ENCODE data around the gene MYOCD. TPM values are rescaled to one million over a fixed set of nuclear protein-coding genes. Genes with fewer than 3 reads are reported as not detected.
"Not testable (repeated sequence)": the region's sequence is repeated elsewhere in the genome, so short reads cannot be mapped to it uniquely, and the experiment has no call there.

MYOCD gene
- total and polyA plus RNA-seq, 4 donors: 24.8 to 251 (median 61.4) TPM

DNA sequence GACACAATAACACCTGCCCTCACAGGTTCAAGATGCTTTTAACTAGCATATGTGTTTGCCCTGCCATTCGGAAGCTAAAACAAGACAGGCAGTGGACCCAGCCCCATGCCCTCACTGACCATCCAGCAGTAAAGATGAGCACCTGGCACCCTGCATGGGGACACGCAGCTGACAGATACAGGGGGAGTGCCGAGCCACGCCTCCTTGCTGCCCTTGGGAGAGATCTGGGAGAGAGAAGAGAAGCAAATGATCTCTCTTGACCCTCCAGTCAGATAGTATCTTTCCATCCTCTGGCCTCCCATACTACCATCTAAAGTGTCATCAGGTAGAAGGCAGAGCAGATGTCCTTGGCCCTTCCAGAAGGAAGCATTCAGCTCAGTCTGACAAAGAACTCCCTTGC is 40.6 kb upstream of the MYOCD start:
- DNase-seq: no peak
- H3K4me1 ChIP-seq (ENCODE audit: control insufficient read depth in 1 of 2, insufficient read depth in 2 of 2, low read length in 2 of 2): peaks cover 3 to 4% of the 10 kb centered on the region in 2 donors
- peak overlapping the region in 1 of 2 donors; percentile 39 for H3K27ac ChIP-seq (ENCODE audit: low read depth in 1 of 2, low read length in 2 of 2)
- H3K9me3 ChIP-seq (ENCODE audit: control insufficient read depth, low read length): no peaks in the 10 kb centered on the region
- 94 to 96% methylated on average over 4 of the region's 4 CpGs for WGBS, 2 donors
- H3K36me3 ChIP-seq (ENCODE audit: control insufficient read depth in 1 of 2, insufficient read depth in 2 of 2, low read length in 1 of 2): no peaks in the 10 kb centered on the region
- no peak for ATAC-seq (ENCODE audit: low FRiP score)
- intact Hi-C loops (cut with DNase I): loop anchor here (5.0 kb wide), 2 partner anchors 42 to 73 kb away; partner anchors contain the start of gene MYOCD (in 1 of the 2)
- no peak overlapping the region for H3K4me3 ChIP-seq (ENCODE audit: low read length in 2 of 2)
- no peaks in the 10 kb centered on the region for H3K27me3 ChIP-seq (ENCODE audit: control insufficient read depth in 1 of 2, insufficient read depth in 2 of 2, low read length in 1 of 2)

DNA sequence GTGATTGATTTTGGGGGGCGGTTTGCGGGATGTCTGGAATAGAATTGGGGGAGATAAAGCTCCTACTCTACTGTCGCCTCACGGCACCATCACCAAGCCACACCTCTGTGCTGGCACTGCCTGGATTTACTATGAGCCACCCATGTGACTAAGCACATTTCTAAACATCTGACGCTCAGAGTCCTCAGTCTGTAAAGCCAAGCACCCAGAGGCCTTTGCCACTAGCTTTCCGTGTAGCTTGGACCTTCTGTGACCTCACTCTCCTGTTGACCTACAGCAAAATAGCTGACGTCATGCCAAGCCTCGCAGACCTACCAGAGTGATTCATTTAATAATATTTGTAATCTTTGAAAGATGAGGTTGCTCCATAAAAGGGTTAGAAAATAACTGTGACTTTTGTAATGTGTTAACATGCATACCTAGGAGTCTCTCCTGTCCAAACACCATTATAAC is 38.5 kb upstream of the MYOCD start:
- Histone ChIP-seq H3K9me3 (ENCODE audit: control insufficient read depth, low read length) (no peaks in the 10 kb centered on the region), H3K27me3 (ENCODE audit: control insufficient read depth in 1 of 2, insufficient read depth in 2 of 2, low read length in 1 of 2) (no peaks in the 10 kb centered on the region), H3K36me3 (ENCODE audit: control insufficient read depth in 1 of 2, insufficient read depth in 2 of 2, low read length in 1 of 2) (no peaks in the 10 kb centered on the region), H3K4me3 (ENCODE audit: low read length in 2 of 2) (peak overlapping the region in 1 of 2 donors; percentile 13), H3K4me1 (ENCODE audit: control insufficient read depth in 1 of 2, insufficient read depth in 2 of 2, low read length in 2 of 2) (peaks cover 3 to 6% of the 10 kb centered on the region in 2 donors), H3K27ac (ENCODE audit: low read depth in 1 of 2, low read length in 2 of 2) (peak overlapping the region; percentile 85 to 93)
- ATAC-seq (ENCODE audit: low FRiP score) (peak; percentile 90), DNase-seq (peak; percentile 84 to 87)
- intact Hi-C loops (cut with DNase I): loop anchor here (2.0 to 5.0 kb wide), 3 partner anchors 40 to 76 kb away; partner anchors contain the start of gene MYOCD (in 1 of the 2)
- WGBS, 2 donors: 5 to 10% methylated on average over 8 of the region's 8 CpGs

DNA sequence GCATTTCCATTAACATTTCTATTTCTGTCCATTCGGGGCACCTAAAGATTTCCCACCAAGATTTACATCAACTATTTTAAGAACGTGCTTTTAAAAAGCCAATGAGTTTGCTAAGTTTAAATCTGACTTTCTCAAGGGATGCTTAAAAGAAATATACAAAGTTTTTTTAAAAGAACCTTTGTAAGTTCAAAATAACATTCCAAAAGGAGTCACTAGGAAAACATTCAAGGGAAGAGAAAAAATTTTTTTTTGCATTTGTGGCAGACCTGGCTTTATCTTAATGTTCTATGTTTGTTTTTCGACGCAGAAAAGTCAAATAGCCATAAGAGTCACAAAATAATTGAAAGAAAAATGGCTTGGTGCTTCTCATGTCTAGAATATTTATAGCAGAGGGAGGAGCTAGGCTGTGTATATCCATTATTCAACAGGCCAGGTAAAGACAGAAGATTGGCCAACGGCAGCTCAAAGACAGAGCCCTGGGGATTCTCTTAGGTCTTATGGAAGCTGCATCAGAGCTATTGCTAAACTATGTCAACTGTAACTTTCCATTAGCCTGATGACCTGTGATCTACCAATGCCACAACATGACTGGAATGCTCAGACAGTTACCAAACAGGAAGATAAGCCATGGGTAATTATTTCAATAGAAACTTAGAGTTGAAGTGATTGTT is 37.8 kb upstream of the MYOCD start:
- peak overlapping the region; percentile 94 for H3K27ac ChIP-seq (ENCODE audit: low read depth in 1 of 2, low read length in 2 of 2)
- intact Hi-C loops (cut with DNase I): loop anchor here (2.0 to 5.0 kb wide), 4 partner anchors 39 to 77 kb away; partner anchors contain the start of gene MYOCD (in 1 of the 2)
- no peak overlapping the region for H3K4me3 ChIP-seq (ENCODE audit: low read length in 2 of 2)

GRCh38 chr17:12631076-12631475 is 34.6 kb upstream of the MYOCD start:
- no peak for DNase-seq

More for the DNA sequence above, 37.8 kb upstream of the MYOCD start:
- 5 to 9% methylated on average over 5 of the region's 5 CpGs for WGBS, 2 donors
- Histone ChIP-seq H3K27me3 (ENCODE audit: control insufficient read depth in 1 of 2, insufficient read depth in 2 of 2, low read length in 1 of 2) (no peaks in the 10 kb centered on the region), H3K36me3 (ENCODE audit: control insufficient read depth in 1 of 2, insufficient read depth in 2 of 2, low read length in 1 of 2) (no peaks in the 10 kb centered on the region), H3K4me1 (ENCODE audit: control insufficient read depth in 1 of 2, insufficient read depth in 2 of 2, low read length in 2 of 2) (peaks cover 3 to 6% of the 10 kb centered on the region in 2 donors), H3K9me3 (ENCODE audit: control insufficient read depth, low read length) (no peaks in the 10 kb centered on the region)
- ATAC-seq (ENCODE audit: low FRiP score): no peak
- DNase-seq: no peak

DNA sequence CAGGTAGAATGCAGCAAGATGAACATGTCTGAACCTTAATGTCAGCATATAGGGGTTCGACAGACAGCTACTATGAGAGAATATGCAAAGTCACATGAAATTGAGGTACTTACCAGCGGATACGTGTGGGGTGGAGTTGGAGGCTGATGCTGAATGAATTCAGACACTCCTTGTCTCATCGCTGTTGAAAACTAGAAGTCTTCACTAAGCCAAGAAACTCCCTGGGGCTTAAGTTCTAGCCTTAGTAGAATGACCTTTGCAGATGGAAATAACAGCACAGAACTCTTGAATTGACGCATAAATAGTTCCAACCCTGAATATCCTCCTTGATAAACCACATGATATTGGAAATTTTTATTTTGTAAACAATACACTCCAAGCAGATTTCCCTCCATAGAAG is 32.9 kb upstream of the MYOCD start:
- DNase-seq (no peak), ATAC-seq (ENCODE audit: low FRiP score) (no peak)
- intact Hi-C loops (cut with DNase I): no loop called here
- no peak overlapping the region for H3K4me3 ChIP-seq (ENCODE audit: low read length in 2 of 2)
- H3K4me1 ChIP-seq (ENCODE audit: control insufficient read depth in 1 of 2, insufficient read depth in 2 of 2, low read length in 2 of 2): peaks cover 3 to 8% of the 10 kb centered on the region in 2 donors
- WGBS, 2 donors: 94 to 98% methylated on average over 5 of the region's 5 CpGs
- H3K9me3 ChIP-seq (ENCODE audit: control insufficient read depth, low read length): no peaks in the 10 kb centered on the region
- no peaks in the 10 kb centered on the region for H3K27me3 ChIP-seq (ENCODE audit: control insufficient read depth in 1 of 2, insufficient read depth in 2 of 2, low read length in 1 of 2)
- H3K27ac ChIP-seq (ENCODE audit: low read depth in 1 of 2, low read length in 2 of 2): peak overlapping the region in 1 of 2 donors; percentile 32
- H3K36me3 ChIP-seq (ENCODE audit: control insufficient read depth in 1 of 2, insufficient read depth in 2 of 2, low read length in 1 of 2): no peaks in the 10 kb centered on the region

More at GRCh38 chr17:12631076-12631475, 34.6 kb upstream of the MYOCD start:
- WGBS, 2 donors: 19 to 31% methylated on average over 6 of the region's 6 CpGs
- peak overlapping the region; percentile 32 to 98 for H3K27ac ChIP-seq (ENCODE audit: low read depth in 1 of 2, low read length in 2 of 2)
- H3K4me1 ChIP-seq (ENCODE audit: control insufficient read depth in 1 of 2, insufficient read depth in 2 of 2, low read length in 2 of 2): peaks cover 3 to 8% of the 10 kb centered on the region in 2 donors
- no peak overlapping the region for H3K4me3 ChIP-seq (ENCODE audit: low read length in 2 of 2)
- H3K9me3 ChIP-seq (ENCODE audit: control insufficient read depth, low read length): no peaks in the 10 kb centered on the region
- H3K27me3 ChIP-seq (ENCODE audit: control insufficient read depth in 1 of 2, insufficient read depth in 2 of 2, low read length in 1 of 2): no peaks in the 10 kb centered on the region
- intact Hi-C loops (cut with DNase I): no loop called here
- ATAC-seq (ENCODE audit: low FRiP score): no peak
- no peaks in the 10 kb centered on the region for H3K36me3 ChIP-seq (ENCODE audit: control insufficient read depth in 1 of 2, insufficient read depth in 2 of 2, low read length in 1 of 2)

- H3K36me3 ChIP-seq (ENCODE audit: control insufficient read depth in 1 of 2, insufficient read depth in 2 of 2, low read length in 1 of 2): no peaks in the 10 kb centered on the region
- H3K4me1 ChIP-seq (ENCODE audit: control insufficient read depth in 1 of 2, insufficient read depth in 2 of 2, low read length in 2 of 2): peaks cover 7 to 10% of the 10 kb centered on the region in 2 donors
- 19 to 20% methylated on average over 11 of the region's 11 CpGs for WGBS, 2 donors
- intact Hi-C loops (cut with DNase I): no loop called here
- ATAC-seq (ENCODE audit: low FRiP score) (no peak), DNase-seq (no peak)
- peak overlapping the region in 1 of 2 donors; percentile 32 for H3K27ac ChIP-seq (ENCODE audit: low read depth in 1 of 2, low read length in 2 of 2)
- no peak overlapping the region for H3K4me3 ChIP-seq (ENCODE audit: low read length in 2 of 2)
- no peaks in the 10 kb centered on the region for H3K9me3 ChIP-seq (ENCODE audit: control insufficient read depth, low read length)
- H3K27me3 ChIP-seq (ENCODE audit: control insufficient read depth in 1 of 2, insufficient read depth in 2 of 2, low read length in 1 of 2): no peaks in the 10 kb centered on the region
These were observed 30.8 kb upstream of the MYOCD start for GRCh38 chr17:12634789-12635414.

DNA sequence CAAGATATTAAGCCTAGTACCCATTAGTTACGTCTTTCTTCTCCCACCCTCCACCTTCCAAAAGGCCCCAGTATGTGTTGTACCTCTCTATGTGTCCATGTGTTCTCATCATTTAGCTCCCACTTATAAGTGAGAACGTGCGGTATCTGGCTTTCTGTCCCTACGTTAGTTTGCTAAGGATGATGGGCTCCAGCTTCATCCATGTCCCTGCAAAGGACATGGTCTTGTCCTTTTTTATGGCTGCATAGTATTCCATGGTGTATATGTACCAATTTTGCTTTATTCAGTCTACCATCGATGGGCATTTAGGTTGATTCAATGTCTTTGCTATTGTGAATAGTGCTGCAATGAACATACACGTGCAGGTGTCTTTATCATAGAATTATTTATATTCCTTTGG is 29.7 kb upstream of the MYOCD start:
- ATAC-seq (ENCODE audit: low FRiP score); DNase-seq; H3K4me1 ChIP-seq (ENCODE audit: control insufficient read depth in 1 of 2, insufficient read depth in 2 of 2, low read length in 2 of 2); H3K9me3 ChIP-seq (ENCODE audit: control insufficient read depth, low read length); H3K27me3 ChIP-seq (ENCODE audit: control insufficient read depth in 1 of 2, insufficient read depth in 2 of 2, low read length in 1 of 2); H3K36me3 ChIP-seq (ENCODE audit: control insufficient read depth in 1 of 2, insufficient read depth in 2 of 2, low read length in 1 of 2); H3K27ac ChIP-seq (ENCODE audit: low read depth in 1 of 2, low read length in 2 of 2); H3K4me3 ChIP-seq (ENCODE audit: low read length in 2 of 2): not testable (repeated sequence)
- intact Hi-C loops (cut with DNase I): loop anchor here in 1 of 2 donors (2.0 kb wide), 1 partner anchor 29 kb away; the partner anchor contains the start of gene MYOCD
- 97% methylated on average over 6 of the region's 6 CpGs for whole genome bisulfite sequencing, 2 donors

DNA sequence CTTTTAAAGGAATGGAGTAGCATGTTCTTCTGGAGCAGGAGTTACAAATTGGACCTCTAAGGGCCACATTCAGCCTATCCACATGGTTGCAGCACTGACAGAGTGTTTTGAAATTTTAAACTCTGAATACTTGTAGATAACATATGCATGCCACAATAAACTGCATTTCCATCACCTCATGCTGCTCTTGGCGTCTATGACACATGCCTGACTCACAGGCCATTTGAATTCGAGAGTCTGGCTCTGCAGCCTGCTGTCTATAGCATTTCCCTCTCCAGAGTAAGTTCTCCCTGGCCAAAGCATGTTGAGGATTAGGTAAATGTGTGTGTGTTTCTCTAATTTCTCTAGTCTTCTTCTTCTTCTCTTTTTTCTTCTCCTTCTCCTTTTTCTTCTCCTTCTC is 28.7 kb upstream of the MYOCD start:
- H3K4me3 ChIP-seq (ENCODE audit: low read length in 2 of 2): no peak overlapping the region
- 0 to 2% methylated on average over 2 of the region's 2 CpGs for WGBS, 2 donors
- H3K36me3 ChIP-seq (ENCODE audit: control insufficient read depth in 1 of 2, insufficient read depth in 2 of 2, low read length in 1 of 2): peaks cover 0 to 3% of the 10 kb centered on the region in 2 donors
- no peaks in the 10 kb centered on the region for H3K9me3 ChIP-seq (ENCODE audit: control insufficient read depth, low read length)
- H3K4me1 ChIP-seq (ENCODE audit: control insufficient read depth in 1 of 2, insufficient read depth in 2 of 2, low read length in 2 of 2): peaks cover 7 to 8% of the 10 kb centered on the region in 2 donors
- peak; percentile 75 for ATAC-seq (ENCODE audit: low FRiP score)
- peak overlapping the region; percentile 40 to 84 for H3K27ac ChIP-seq (ENCODE audit: low read depth in 1 of 2, low read length in 2 of 2)
- peak in 1 of 2 donors; percentile 77 for DNase-seq
- intact Hi-C loops (cut with DNase I): loop anchor here in 1 of 2 donors (2.0 kb wide), 1 partner anchor 28 kb away; the partner anchor contains the start of gene MYOCD
- H3K27me3 ChIP-seq (ENCODE audit: control insufficient read depth in 1 of 2, insufficient read depth in 2 of 2, low read length in 1 of 2): no peaks in the 10 kb centered on the region
